OCI-LY7 (cell line): Measurements from ENCODE around the gene C19orf25.
"Not testable (repeated sequence)": the region's sequence is repeated elsewhere in the genome, so short reads cannot be mapped to it uniquely, and the experiment has no call there.

Experiments
- CTCF ChIP-seq: fragments of 200-600 bp; sonication (generic); conservative IDR thresholded peaks from 2 replicates; pipeline ENCODE4 v1.5.1; 2014; ENCODE audit warnings: mild to moderate bottlenecking, antibody characterized with exemption, low read length, moderate library complexity, mixed read lengths
- EZH2phosphoT487 ChIP-seq: fragments of 200-600 bp; sonication (generic); IDR thresholded peaks from 2 replicates; pipeline ENCODE4 v1.6.1; 2018; ENCODE audit warnings: low read depth, borderline replicate concordance, mild to moderate bottlenecking, mixed run types, antibody characterized with exemption, low read length, moderate library complexity, mixed read lengths

GRCh38 chr19:1439525-1440417 lies 39.2 kb downstream of the C19orf25 start:
- TF ChIP-seq CTCF, EZH2phosphoT487: not testable (repeated sequence)
